Muscle layer of colon (tissue), 2 donors: ENCODE results near the gene IGLL5.

ENCODE experiments used
- H3K27ac ChIP-seq: one replicate; pipeline ENCODE4 v1.7.0; 2013; ENCODE audit warnings: low read depth, mild to moderate bottlenecking, low read length, moderate library complexity
- H3K27me3 ChIP-seq, 2 donors: one replicate each; pipeline ENCODE4 v1.7.0; 2013; ENCODE audit warnings: low read length in 2 of 2, mild to moderate bottlenecking in 2 of 2; ENCODE audit not compliant: insufficient read depth in 2 of 2, control insufficient read depth in 1 of 2
- H3K36me3 ChIP-seq: one replicate; pipeline ENCODE4 v1.7.0; 2013; ENCODE audit warnings: mild to moderate bottlenecking, low read length; ENCODE audit not compliant: insufficient read depth
- H3K4me1 ChIP-seq: one replicate; pipeline ENCODE4 v1.7.0; 2013; ENCODE audit warnings: mild to moderate bottlenecking, low read length; ENCODE audit not compliant: insufficient read depth
- H3K4me3 ChIP-seq, 2 donors: one replicate each; pipeline ENCODE4 v1.7.0; 2013; ENCODE audit warnings: low read length in 2 of 2, low read depth in 1 of 2, mild to moderate bottlenecking in 1 of 2, moderate library complexity in 1 of 2
- H3K9ac ChIP-seq: one replicate; pipeline ENCODE4 v1.7.0; 2013; ENCODE audit warnings: low read length
- H3K9me3 ChIP-seq: one replicate; pipeline ENCODE4 v1.7.0; 2013; ENCODE audit warnings: mild to moderate bottlenecking, low read length
- donor health status: abdominal sarcoma.
- donor health status: Adenocarcinoma of cecum.

The IGLL5 gene

DNA sequence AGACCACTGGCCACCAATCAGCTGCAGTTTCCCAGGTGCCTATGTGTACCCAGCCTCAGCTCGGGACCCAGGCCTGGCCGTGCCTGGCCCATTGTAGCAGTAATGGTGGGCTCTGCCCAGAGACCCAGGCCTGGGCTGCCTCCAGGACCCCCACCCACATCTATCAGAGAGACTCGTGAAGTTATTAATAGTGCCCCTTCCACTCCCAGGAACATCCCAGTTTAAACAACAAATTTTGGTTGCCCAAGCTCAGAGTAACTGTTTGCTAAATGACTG lies 42.5 kb downstream of the IGLL5 start:
- H3K27me3 ChIP-seq: peaks cover 0 to 6% of the 10 kb centered on the region in 2 donors
- H3K4me3 ChIP-seq: no peak overlapping the region
- no peak overlapping the region for H3K27ac ChIP-seq
- H3K9ac ChIP-seq: no peak overlapping the region
- H3K4me1 ChIP-seq: no peaks in the 10 kb centered on the region
- no peaks in the 10 kb centered on the region for H3K36me3 ChIP-seq
- no peaks in the 10 kb centered on the region for H3K9me3 ChIP-seq

DNA sequence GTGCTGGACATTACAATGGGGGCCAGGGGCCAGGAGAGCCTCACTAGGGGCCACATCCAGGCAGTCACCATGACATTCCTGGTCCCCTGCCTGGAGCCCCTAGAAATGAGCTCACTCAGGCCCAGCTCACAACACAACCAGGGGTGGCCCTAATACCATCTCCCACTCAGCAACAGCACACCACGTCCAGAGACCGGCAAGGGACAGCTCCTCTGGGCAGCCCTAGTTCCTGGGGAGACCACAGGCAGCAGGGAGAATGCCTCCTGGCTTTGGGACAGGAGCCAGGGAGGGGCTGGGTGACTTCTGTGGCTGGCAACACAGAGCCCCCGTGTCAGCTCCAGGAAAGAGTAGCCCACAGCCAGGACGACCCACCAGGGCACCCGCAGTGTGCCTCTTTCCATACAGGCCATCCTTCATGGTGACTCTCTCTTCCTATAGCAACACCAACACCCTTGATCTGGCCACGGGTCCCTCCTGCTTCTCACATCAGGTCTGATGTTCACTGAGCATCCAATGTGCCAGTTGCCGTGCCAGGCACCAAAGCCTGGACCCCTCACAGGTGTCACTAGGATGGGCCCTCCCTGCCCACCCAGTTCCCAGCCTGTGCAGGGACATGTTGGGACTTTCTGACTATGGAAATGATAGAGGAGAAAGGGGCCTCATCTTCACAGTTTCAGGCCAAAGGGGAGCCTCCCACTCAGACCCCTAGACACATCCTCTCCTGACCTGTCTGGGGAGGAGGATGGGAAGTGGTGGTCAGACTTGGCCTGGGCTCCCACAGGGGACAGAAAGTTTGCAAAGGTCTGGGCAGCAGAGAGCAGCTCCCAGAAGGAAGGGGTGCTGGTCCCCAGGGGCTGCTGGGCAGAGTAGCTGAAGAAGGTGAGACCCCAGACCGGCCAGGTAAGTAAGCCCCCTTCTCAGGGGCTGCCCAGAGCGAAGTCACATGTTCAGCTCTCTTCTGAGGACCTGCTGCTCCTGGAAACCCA lies 43.2 kb downstream of the IGLL5 start:
- H3K27ac ChIP-seq: no peak overlapping the region
- H3K9ac ChIP-seq: no peak overlapping the region
- H3K36me3 ChIP-seq: no peaks in the 10 kb centered on the region
- no peaks in the 10 kb centered on the region for H3K9me3 ChIP-seq
- H3K4me3 ChIP-seq: no peak overlapping the region
- no peaks in the 10 kb centered on the region for H3K4me1 ChIP-seq
- peaks cover 0 to 6% of the 10 kb centered on the region in 2 donors for H3K27me3 ChIP-seq

DNA sequence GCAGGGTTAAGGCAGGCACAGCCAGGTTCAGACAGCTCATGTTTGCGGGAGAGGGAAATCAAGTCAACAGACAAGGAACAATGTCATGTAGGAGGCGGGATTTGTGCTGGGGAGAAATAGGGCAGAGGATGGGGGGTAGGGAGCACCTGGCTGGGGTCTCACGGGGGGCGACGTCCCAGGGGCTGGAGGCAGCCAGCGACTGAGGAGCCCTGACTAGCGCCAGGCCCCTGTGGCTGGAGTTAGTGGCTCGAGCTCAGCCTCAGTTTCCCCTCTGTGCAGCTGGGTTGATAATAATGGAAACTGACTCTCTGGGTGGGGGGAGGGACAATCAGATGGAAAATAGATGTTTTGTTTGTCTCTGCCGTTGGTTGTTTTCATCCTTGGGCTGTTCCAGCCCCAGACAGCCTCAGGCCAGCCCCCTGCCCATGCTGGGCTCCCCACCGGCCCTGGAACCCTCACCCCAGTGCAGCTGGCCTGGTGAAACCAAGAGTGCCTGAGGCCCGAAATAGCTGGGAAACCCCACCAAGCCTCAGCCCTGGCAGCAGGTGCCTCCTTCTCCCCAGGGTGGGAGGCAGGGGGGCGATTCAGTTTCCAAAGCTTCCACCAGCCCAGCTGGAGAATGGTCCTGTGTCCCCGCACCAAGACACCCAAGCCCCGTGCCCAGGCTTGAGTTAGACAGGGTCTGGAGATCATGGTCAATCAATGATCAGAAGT lies 44.1 kb downstream of the IGLL5 start:
- Histone ChIP-seq H3K9ac (no peak overlapping the region), H3K4me3 (no peak overlapping the region), H3K9me3 (no peaks in the 10 kb centered on the region), H3K27ac (no peak overlapping the region), H3K27me3 (peaks cover 0 to 6% of the 10 kb centered on the region in 2 donors), H3K36me3 (no peaks in the 10 kb centered on the region), H3K4me1 (no peaks in the 10 kb centered on the region)

DNA sequence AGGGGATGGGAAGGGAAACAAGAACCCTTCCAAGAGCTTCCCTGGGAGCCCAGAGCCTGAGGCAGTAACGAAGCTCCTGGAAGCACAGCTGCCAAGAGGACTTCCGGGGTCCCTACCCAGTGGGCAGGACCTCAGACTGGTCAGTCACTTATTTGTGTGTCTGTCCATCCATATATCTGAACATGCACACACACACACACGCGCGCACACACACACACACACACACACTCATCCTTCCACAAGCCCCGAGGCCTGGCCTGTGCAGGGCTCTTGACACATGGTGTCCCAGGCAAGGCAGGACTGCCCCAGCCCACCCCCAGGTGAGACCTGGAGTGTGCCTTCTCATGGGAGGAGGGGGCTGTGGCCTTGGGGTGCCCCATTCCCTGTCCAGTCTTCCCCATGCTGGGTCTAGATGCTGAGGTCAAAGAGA lies 44.9 kb downstream of the IGLL5 start:
- peaks cover 0 to 6% of the 10 kb centered on the region in 2 donors for H3K27me3 ChIP-seq
- H3K9me3 ChIP-seq: no peaks in the 10 kb centered on the region
- H3K27ac ChIP-seq: no peak overlapping the region
- no peak overlapping the region for H3K4me3 ChIP-seq
- H3K4me1 ChIP-seq: no peaks in the 10 kb centered on the region
- no peaks in the 10 kb centered on the region for H3K36me3 ChIP-seq
- no peak overlapping the region for H3K9ac ChIP-seq

DNA sequence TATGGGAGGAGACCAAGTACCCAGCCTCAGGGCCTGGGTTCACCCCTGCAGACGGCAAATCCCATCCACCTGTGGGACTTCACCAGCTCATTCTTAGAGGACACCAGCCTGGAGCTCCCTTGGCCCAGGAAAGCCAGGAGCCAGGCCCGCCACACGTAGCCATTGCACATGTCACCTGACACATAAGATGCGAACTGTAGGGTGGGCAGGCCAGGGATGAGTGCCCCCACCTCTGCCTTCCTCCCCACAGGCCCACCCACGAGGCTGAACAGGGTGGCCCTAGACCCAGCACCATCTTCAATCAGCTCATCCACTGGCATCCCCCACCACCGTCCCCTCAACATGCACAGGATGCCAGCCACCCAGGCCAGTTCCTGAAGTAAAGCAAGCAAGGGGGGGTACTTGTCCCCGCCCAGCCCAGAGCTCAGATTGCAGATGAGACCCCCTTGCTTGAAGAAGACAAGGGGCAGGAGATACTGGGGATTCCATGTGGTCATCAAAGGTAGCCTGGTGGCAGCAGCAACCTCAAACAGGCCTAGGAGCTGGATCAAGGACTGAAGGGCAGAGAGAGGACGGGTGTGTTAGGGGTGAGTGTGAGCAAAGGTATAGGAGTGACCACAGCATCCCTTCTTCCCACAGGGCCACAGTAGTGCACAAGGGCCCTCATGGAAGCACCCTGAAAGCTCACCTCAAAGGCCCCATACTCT lies 45.6 kb downstream of the IGLL5 start:
- no peak overlapping the region for H3K27ac ChIP-seq
- H3K4me3 ChIP-seq: no peak overlapping the region
- H3K27me3 ChIP-seq: peaks cover 0 to 1% of the 10 kb centered on the region in 2 donors
- H3K9me3 ChIP-seq: no peaks in the 10 kb centered on the region
- H3K4me1 ChIP-seq: no peaks in the 10 kb centered on the region
- no peaks in the 10 kb centered on the region for H3K36me3 ChIP-seq
- H3K9ac ChIP-seq: no peak overlapping the region

DNA sequence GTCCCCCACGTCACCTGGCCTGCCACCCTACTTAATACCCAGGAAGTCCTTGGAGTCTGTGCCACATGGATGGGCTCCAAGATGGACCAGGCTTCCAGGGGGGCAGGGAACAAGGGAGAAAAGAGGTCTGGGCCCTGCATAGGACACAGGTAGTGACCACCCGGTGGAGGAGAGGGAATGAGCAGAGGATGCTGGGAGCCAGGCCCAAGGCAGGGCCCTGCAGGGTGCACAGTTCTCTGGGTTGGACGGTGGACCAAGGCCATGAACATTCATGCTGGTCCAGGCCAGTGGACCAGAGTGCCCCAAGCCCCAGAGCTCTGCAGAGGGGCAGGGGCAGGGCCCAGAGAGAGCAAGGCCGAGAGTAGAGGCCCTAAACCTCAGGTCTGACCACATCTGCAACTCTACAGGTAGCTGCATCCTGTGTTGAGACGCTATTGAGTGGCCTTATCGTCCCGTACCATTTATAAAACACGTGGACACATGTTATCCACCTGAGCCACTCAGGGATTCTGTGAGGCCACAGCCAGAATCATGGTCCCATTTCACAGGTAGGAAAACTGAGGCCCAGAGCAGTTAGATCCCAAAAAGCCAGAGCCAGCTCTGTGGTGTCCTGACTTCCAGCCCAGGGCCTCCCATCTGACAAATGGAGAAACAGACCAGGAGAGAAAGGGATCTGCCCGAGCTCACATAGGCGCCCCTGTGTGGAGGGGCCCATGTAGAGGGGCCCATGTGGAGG lies 46.4 kb downstream of the IGLL5 start:
- no peaks in the 10 kb centered on the region for H3K27me3 ChIP-seq
- no peak overlapping the region for H3K9ac ChIP-seq
- H3K27ac ChIP-seq: no peak overlapping the region
- no peaks in the 10 kb centered on the region for H3K36me3 ChIP-seq
- no peak overlapping the region for H3K4me3 ChIP-seq
- H3K9me3 ChIP-seq: no peaks in the 10 kb centered on the region
- no peaks in the 10 kb centered on the region for H3K4me1 ChIP-seq

DNA sequence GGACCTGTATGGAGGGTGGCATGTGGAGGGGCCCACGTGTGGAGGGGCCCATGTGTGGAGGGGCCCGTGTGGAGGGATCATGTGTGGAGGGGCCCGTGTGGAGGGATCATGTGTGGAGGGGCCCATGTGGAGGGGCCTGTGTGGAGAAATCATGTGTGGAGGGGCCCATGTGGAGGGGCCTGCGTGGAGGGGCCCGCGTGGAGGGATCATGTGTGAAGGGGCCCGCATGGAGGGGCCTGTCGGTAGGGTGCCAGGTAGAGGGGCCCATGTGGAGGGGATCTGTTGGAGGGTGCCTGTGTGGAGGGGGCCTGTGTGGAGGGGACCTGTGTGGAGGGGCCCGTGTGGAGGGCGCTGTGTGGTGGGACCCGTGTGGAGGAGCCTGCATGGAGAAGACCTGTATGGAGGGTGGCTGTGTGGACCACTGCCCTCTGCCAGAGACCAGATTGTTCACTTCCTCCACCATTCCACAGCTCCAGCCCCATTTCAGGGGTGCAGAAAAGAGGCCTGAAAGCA lies 47.0 kb downstream of the IGLL5 start:
- Histone ChIP-seq H3K4me3 (no peak overlapping the region), H3K9ac (no peak overlapping the region), H3K27ac (no peak overlapping the region), H3K36me3 (no peaks in the 10 kb centered on the region), H3K27me3 (no peaks in the 10 kb centered on the region), H3K4me1 (no peaks in the 10 kb centered on the region), H3K9me3 (no peaks in the 10 kb centered on the region)

DNA sequence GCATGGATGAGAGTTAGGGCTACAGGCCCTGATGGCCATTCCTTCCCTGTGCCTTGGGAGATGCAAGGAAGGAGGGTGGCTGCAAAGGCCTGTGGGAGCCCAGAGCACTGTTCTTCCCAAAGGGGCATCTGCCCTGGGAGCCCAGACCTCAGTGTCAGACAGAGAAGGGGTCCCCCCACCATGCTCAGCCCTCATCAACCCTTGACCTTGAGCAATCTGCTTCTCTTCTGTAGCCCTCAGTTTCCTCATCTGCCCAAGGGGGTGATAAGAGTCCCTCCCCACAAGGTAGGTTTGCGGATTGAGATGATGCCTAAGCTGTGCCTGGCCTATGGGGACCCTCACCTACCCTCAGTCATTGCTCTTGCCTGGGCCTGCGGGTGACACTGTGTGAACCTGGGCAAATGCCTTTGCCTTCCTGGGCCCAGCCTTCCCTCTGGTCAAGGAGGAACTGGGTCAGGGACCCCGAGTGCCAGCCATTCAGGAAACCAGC lies 47.5 kb downstream of the IGLL5 start:
- no peak overlapping the region for H3K27ac ChIP-seq
- H3K9me3 ChIP-seq: no peaks in the 10 kb centered on the region
- no peaks in the 10 kb centered on the region for H3K27me3 ChIP-seq
- no peaks in the 10 kb centered on the region for H3K4me1 ChIP-seq
- no peak overlapping the region for H3K4me3 ChIP-seq
- H3K9ac ChIP-seq: no peak overlapping the region
- no peaks in the 10 kb centered on the region for H3K36me3 ChIP-seq

DNA sequence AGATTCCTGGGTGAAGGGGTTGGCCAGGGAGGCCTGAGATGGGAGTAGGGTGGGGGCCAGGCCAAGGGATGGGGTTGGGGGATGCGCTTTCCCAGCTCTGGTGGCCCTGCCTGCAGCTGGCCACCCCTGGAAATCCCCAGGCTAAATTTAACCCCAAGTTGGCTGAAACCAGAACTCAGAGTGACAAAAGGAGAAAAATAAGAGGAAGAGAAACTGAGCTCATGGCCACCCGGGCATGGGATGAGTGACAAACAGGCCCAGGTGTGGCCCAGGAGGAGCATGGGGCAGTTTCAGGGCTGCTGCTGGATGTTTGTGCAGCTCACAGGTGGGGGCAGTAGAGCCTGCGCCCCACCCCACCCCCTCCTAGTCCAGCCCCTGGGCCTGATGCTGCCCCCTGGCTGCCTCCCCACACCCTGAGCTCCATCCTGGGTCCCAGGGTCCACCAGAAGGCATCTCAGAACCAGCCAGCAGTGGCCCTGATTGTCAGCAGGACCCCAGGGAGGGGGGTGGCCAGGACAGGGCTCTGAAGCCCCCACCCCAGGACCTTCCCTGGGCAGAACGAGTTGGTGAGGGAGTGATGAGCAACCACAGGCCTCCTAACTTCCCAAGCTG lies 48.0 kb downstream of the IGLL5 start:
- H3K9me3 ChIP-seq: no peaks in the 10 kb centered on the region
- H3K36me3 ChIP-seq: no peaks in the 10 kb centered on the region
- H3K9ac ChIP-seq: no peak overlapping the region
- no peaks in the 10 kb centered on the region for H3K4me1 ChIP-seq
- H3K4me3 ChIP-seq: no peak overlapping the region
- no peak overlapping the region for H3K27ac ChIP-seq
- no peaks in the 10 kb centered on the region for H3K27me3 ChIP-seq

DNA sequence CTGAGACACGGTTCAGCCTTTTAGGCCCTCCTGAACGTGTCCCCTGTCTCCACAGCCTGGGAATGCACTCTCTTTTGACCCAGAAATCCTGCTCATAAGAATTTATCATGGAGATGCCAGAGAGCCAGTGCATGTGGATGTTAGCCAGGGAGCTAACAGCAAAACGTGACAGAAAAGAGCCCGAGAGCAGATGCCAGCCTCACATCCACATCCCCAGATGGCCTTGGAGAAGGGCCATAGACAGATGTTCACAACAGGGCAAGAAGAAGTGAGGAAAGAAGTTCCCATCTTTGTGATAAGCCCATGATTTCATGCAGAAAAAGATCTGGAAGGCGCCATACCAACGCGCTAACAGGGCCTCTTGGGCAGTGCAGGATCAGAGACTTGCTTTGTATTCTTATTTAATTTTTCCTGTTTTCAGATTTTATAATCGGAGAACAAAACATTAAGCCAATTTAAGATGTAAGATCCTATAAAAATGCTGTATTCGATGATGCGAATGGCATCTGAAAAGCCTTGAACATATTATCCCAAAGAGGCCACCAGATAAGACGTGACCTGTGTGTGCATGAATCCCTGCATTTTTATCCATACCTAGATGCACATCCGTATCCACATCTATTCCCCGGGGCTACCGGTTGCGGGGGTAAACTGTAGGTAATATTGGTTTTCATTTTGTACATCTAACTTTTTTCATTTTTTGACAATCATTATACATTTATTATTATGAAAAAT lies 48.7 kb downstream of the IGLL5 start:
- no peak overlapping the region for H3K4me3 ChIP-seq
- no peaks in the 10 kb centered on the region for H3K9me3 ChIP-seq
- H3K4me1 ChIP-seq: no peaks in the 10 kb centered on the region
- no peaks in the 10 kb centered on the region for H3K36me3 ChIP-seq
- no peak overlapping the region for H3K9ac ChIP-seq
- no peak overlapping the region for H3K27ac ChIP-seq
- H3K27me3 ChIP-seq: no peaks in the 10 kb centered on the region
